Left ventricle myocardium inferior (tissue), 1 donor: ENCODE data around the gene HIP1. TPM values are rescaled to one million over a fixed set of nuclear protein-coding genes. Genes with fewer than 3 reads are reported as not detected.

Experiments
- DNase-seq: peaks from one replicate; pipeline ENCODE4 v3.0.0-alpha.2; 2020
- H3K27ac ChIP-seq: fragments of 200-600 bp; replicated peaks from 2 replicates; pipeline ENCODE4 v1.8.0; 2021
- H3K27me3 ChIP-seq: fragments of 200-600 bp; 2 replicates; pipeline ENCODE4 v1.8.0; 2021; ENCODE audit warnings: low read depth
- H3K36me3 ChIP-seq: fragments of 200-600 bp; 2 replicates; pipeline ENCODE4 v1.8.0; 2021
- H3K4me1 ChIP-seq: fragments of 200-600 bp; 2 replicates; pipeline ENCODE4 v1.8.0; 2021
- H3K4me3 ChIP-seq: fragments of 200-600 bp; 2 replicates; pipeline ENCODE4 v1.8.0; 2021; ENCODE audit warnings: mild to moderate bottlenecking, moderate library complexity
- H3K9me3 ChIP-seq: fragments of 200-600 bp; replicated peaks from 2 replicates; pipeline ENCODE4 v1.8.0; 2021
- CTCF ChIP-seq: fragments of 200-600 bp; IDR thresholded peaks from 2 replicates; pipeline ENCODE4 v1.8.0; 2021; ENCODE audit warnings: antibody characterized with exemption, mild to moderate bottlenecking, borderline replicate concordance
- intact Hi-C: fragments of 100-400 bp; cut with micrococcal nuclease; formaldehyde crosslinking; loops from one replicate; pipeline ENCODE4 v1.11.0; 2022
- total RNA-seq: library from RNA; stranded (reverse); fragmentation: NEBNext Ultra II Directional; extraction: Animal tissue kit (Norgen Biotek cat#: 25700); gene quantifications from one replicate; pipeline ENCODE4 v1.2.1, GENCODE V29; 2021
- donor health status: DM: no; HTN: yes; CAD: no; lungs with severe emphysema.

The HIP1 gene
- total RNA-seq, 1 donor from 2014 or later: 14.5 TPM

GRCh38 chr7:75679060-75679459, 59.7 kb downstream of the HIP1 start:
- H3K36me3 ChIP-seq: no peaks in the 10 kb centered on the region
- no peaks in the 10 kb centered on the region for H3K27me3 ChIP-seq
- H3K9me3 ChIP-seq: peaks cover 14% of the 10 kb centered on the region
- intact Hi-C loops: no loop called here
- H3K4me3 ChIP-seq: no peak overlapping the region
- TF ChIP-seq CTCF: no peak
- DNase-seq: no peak
- H3K27ac ChIP-seq: no peak overlapping the region
- H3K4me1 ChIP-seq: peaks cover 3% of the 10 kb centered on the region

GRCh38 chr7:75669579-75669978, 69.2 kb downstream of the HIP1 start:
- TF ChIP-seq CTCF: no peak
- Histone ChIP-seq H3K4me1 (peaks cover 17% of the 10 kb centered on the region), H3K4me3 (no peak overlapping the region), H3K27ac (no peak overlapping the region), H3K27me3 (no peaks in the 10 kb centered on the region), H3K36me3 (no peaks in the 10 kb centered on the region), H3K9me3 (peaks cover 4% of the 10 kb centered on the region)
- no peak for DNase-seq
- intact Hi-C loops: no loop called here

GRCh38 chr7:75667938-75668337, 70.8 kb downstream of the HIP1 start:
- Histone ChIP-seq H3K4me1 (peaks cover 17% of the 10 kb centered on the region), H3K36me3 (no peaks in the 10 kb centered on the region), H3K9me3 (no peaks in the 10 kb centered on the region), H3K4me3 (no peak overlapping the region), H3K27me3 (no peaks in the 10 kb centered on the region), H3K27ac (no peak overlapping the region)
- TF ChIP-seq CTCF: no peak
- intact Hi-C loops: no loop called here
- no peak for DNase-seq

GRCh38 chr7:75663302-75663907, 75.3 kb downstream of the HIP1 start:
- Histone ChIP-seq H3K36me3 (no peaks in the 10 kb centered on the region), H3K27ac (no peak overlapping the region), H3K4me3 (no peak overlapping the region), H3K4me1 (no peaks in the 10 kb centered on the region), H3K27me3 (no peaks in the 10 kb centered on the region), H3K9me3 (no peaks in the 10 kb centered on the region)
- TF ChIP-seq CTCF: no peak
- intact Hi-C loops: no loop called here
- no peak for DNase-seq

- H3K27me3 ChIP-seq: no peaks in the 10 kb centered on the region
- H3K36me3 ChIP-seq: no peaks in the 10 kb centered on the region
- no peak for DNase-seq
- no peak for TF ChIP-seq CTCF
- no peak overlapping the region for H3K4me3 ChIP-seq
- no peak overlapping the region for H3K27ac ChIP-seq
- intact Hi-C loops: no loop called here
- no peaks in the 10 kb centered on the region for H3K9me3 ChIP-seq
- H3K4me1 ChIP-seq: no peaks in the 10 kb centered on the region
Observed at GRCh38 chr7:75662579-75663301, 76.0 kb downstream of the HIP1 start.
